Spleen (tissue), 11 donors: ENCODE measurements around the gene BCO2. TPM values are rescaled to one million over a fixed set of nuclear protein-coding genes. Genes with fewer than 3 reads are reported as not detected.

ENCODE experiments used
- DNase-seq: peaks from one replicate; pipeline ENCODE4 v3.0.0-alpha.2; 2020
- H3K27ac ChIP-seq, 8 donors: fragments of 200-600 bp; sonication (generic) in 7 of 8; 1 replicate in 4 of 8; 2 replicates in 4 of 8; pipeline versions ENCODE4 v1.5.0 to v1.8.0; 2016 to 2021; ENCODE audit warnings: inconsistent platforms in 4 of 8, mild to moderate bottlenecking in 4 of 8, moderate library complexity in 1 of 8
- H3K27me3 ChIP-seq, 7 donors: fragments of 200-600 bp; sonication (generic) in 6 of 7; replicated peaks in 1 of 7; 1 replicate in 4 of 7; 2 replicates in 3 of 7; pipeline versions ENCODE4 v1.5.0 to v1.8.0; 2016 to 2021; ENCODE audit warnings: inconsistent platforms in 3 of 7, mild to moderate bottlenecking in 1 of 7
- H3K36me3 ChIP-seq, 6 donors: fragments of 200-600 bp; sonication (generic) in 5 of 6; 1 replicate in 4 of 6; 2 replicates in 2 of 6; pipeline versions ENCODE4 v1.5.0 to v1.8.0; 2016 to 2021; ENCODE audit warnings: inconsistent platforms in 2 of 6
- H3K4me1 ChIP-seq, 6 donors: fragments of 200-600 bp; sonication (generic) in 5 of 6; 1 replicate in 3 of 6; 2 replicates in 3 of 6; pipeline versions ENCODE4 v1.5.0 to v1.8.0; 2016 to 2021; ENCODE audit warnings: inconsistent platforms in 3 of 6
- H3K4me3 ChIP-seq, 8 donors: fragments of 200-600 bp; sonication (generic) in 7 of 8; 1 replicate in 4 of 8; 2 replicates in 4 of 8; pipeline versions ENCODE4 v1.5.0 to v1.8.0; 2016 to 2021; ENCODE audit warnings: inconsistent platforms in 4 of 8, mild to moderate bottlenecking in 4 of 8, moderate library complexity in 2 of 8
- H3K9me3 ChIP-seq, 8 donors: fragments of 200-600 bp; sonication (generic) in 7 of 8; 1 replicate in 4 of 8; 2 replicates in 4 of 8; pipeline versions ENCODE4 v1.5.0 to v1.8.0; 2016 to 2021; ENCODE audit warnings: inconsistent platforms in 4 of 8
- CTCF ChIP-seq, 11 experiments: fragments of 200-600 bp in 7 of 11; fragments of 450-650 bp in 4 of 11; sonication (generic) in 4 of 11; IDR thresholded peaks in 8 of 11; conservative IDR thresholded peaks in 3 of 11; 1 replicate in 7 of 11; 2 replicates in 4 of 11; pipeline versions ENCODE4 v1.4.0 to v1.8.0; 2016 to 2021; ENCODE audit warnings: antibody characterized with exemption in 11 of 11, inconsistent platforms in 4 of 11, mild to moderate bottlenecking in 1 of 11
- POLR2A ChIP-seq, 3 donors: fragments of 450-650 bp; IDR thresholded peaks; one replicate each; pipeline ENCODE4 v1.5.1; 2017; ENCODE audit warnings: antibody characterized with exemption in 3 of 3, mild to moderate bottlenecking in 1 of 3
- POLR2AphosphoS5 ChIP-seq, 3 donors: sonication (generic); formaldehyde crosslinking; IDR thresholded peaks; one replicate each; pipeline ENCODE4 v1.5.1; 2017; ENCODE audit warnings: antibody characterized with exemption in 3 of 3
- WGBS, 5 donors: extraction: QIAGEN DNeasy Blood & Tissue Kit in 3 of 5; methylation state at CpG; one replicate each; pipeline versions ENCODE4 v1.1.5 to v1.1.7; 2013 to 2018; 5-methylcytosine and 5-hydroxymethylcytosine counted together
- intact Hi-C: fragments of 100-400 bp; cut with DNase I; formaldehyde crosslinking; loops from one replicate; pipeline ENCODE4 v1.15.0; 2023; ENCODE audit warnings: low total_unique reads
- polyA plus RNA-seq, 3 donors: library from polyadenylated mRNA; stranded (reverse); fragments of 200-250 nt; gene quantifications; one replicate each; pipeline ENCODE4 v1.2.1, GENCODE V29; 2013
- small RNA-seq, 4 donors: library from RNA; depleted of rRNA; stranded (forward); fragments of <200 nt; gene quantifications; one replicate each; pipeline ENCODE3, GENCODE V24; 2016
- total RNA-seq, 7 donors: library from RNA; depleted of rRNA in 3 of 7; stranded (reverse); fragments of >200 nt in 3 of 7; fragmentation: NEBNext Ultra II Directional in 4 of 7; extraction: Animal tissue kit (Norgen Biotek cat#: 25700) in 4 of 7; gene quantifications; one replicate each; pipeline versions ENCODE4 v1.1.0 to v1.2.1, GENCODE V29; 2016 to 2021
- donor health status: healthy with polysubstance abuse.
- donor health status: DM: no; HTN: no; CAD: no; lungs with moderate emphysema.
- donor health status: DM: no; HTN: no; CAD: no.
- donor health status: Bipolar disorder and iron deficiency.
- donor health status: healthy.
- donor health status: DM: no; HTN: no; CAD: no.
- donor health status: DM: yes; HTN: yes; CAD: no.

Gene BCO2
- total and polyA plus RNA-seq, 10 donors: 1.6 to 7.8 (median 3.8) TPM

- no peak overlapping the region for H3K4me3 ChIP-seq
- H3K9me3 ChIP-seq: no peaks in the 10 kb centered on the region
- H3K27ac ChIP-seq: no peak overlapping the region
- no peaks in the 10 kb centered on the region for H3K36me3 ChIP-seq
- no peak for TF ChIP-seq CTCF (IDR thresholded peaks at IDR 0.05 in 8 of 11, conservative IDR thresholded peaks at IDR 0.05 in 3 of 11)
- TF ChIP-seq POLR2AphosphoS5 (IDR thresholded peaks at IDR 0.05): no peak
- TF ChIP-seq POLR2A (IDR thresholded peaks at IDR 0.05): no peak
- H3K27me3 ChIP-seq: no peaks in the 10 kb centered on the region
- intact Hi-C loops: no loop called here
- 79 to 93% (median 89%) methylated on average over 3 of the region's 3 CpGs for WGBS, 5 donors
- peaks cover 0 to 6% (median 0%) of the 10 kb centered on the region in 6 donors for H3K4me1 ChIP-seq
- DNase-seq: no peak
Observed at GRCh38 chr11:112266410-112266778, 91.1 kb downstream of the BCO2 start.

GRCh38 chr11:112267188-112267591 is 91.9 kb downstream of the BCO2 start:
- no peak overlapping the region for H3K4me3 ChIP-seq
- 43 to 69% (median 60%) methylated on average over 5 of the region's 5 CpGs for WGBS, 5 donors
- no peaks in the 10 kb centered on the region for H3K36me3 ChIP-seq
- TF ChIP-seq POLR2A (IDR thresholded peaks at IDR 0.05): no peak
- TF ChIP-seq CTCF (IDR thresholded peaks at IDR 0.05 in 8 of 11, conservative IDR thresholded peaks at IDR 0.05 in 3 of 11): no peak
- no peak for TF ChIP-seq POLR2AphosphoS5 (IDR thresholded peaks at IDR 0.05)
- no peaks in the 10 kb centered on the region for H3K27me3 ChIP-seq
- H3K4me1 ChIP-seq: peaks cover 0 to 8% (median 0%) of the 10 kb centered on the region in 6 donors
- intact Hi-C loops: no loop called here
- no peak overlapping the region for H3K27ac ChIP-seq
- no peak for DNase-seq
- no peaks in the 10 kb centered on the region for H3K9me3 ChIP-seq

- Histone ChIP-seq H3K27ac (no peak overlapping the region), H3K9me3 (no peaks in the 10 kb centered on the region), H3K4me1 (peaks cover 0 to 8% (median 0%) of the 10 kb centered on the region in 6 donors), H3K4me3 (no peak overlapping the region), H3K36me3 (no peaks in the 10 kb centered on the region), H3K27me3 (no peaks in the 10 kb centered on the region)
- no peak for TF ChIP-seq POLR2AphosphoS5 (IDR thresholded peaks at IDR 0.05)
- no peak for TF ChIP-seq POLR2A (IDR thresholded peaks at IDR 0.05)
- TF ChIP-seq CTCF (IDR thresholded peaks at IDR 0.05 in 8 of 11, conservative IDR thresholded peaks at IDR 0.05 in 3 of 11): no peak
- intact Hi-C loops: no loop called here
- no peak for DNase-seq
- 72 to 88% (median 82%) methylated on average over 5 of the region's 5 CpGs for WGBS, 5 donors
Observed at GRCh38 chr11:112268406-112268805, 93.1 kb downstream of the BCO2 start.

Small RNA genes lying within 50 kb of the gene (small RNA-seq; reads per million reads assigned to genes)
- gene MRPS36P4: 0 reads per million in 4 donors

Other genes with a start within 250 kb of the BCO2 start
- gene DIXDC1, start 238.2 kb upstream of the BCO2 start, total RNA-seq: 10 to 100 TPM in 2 of 7 donors, 1 to 10 TPM in 5; 1.7 to 14.4 (median 7.5) TPM
- 1 to 10 TPM in 1 of 3 donors, under 1 TPM in 2; 0.78 to 1.2 (median 0.89) TPM for gene DIXDC1, start 238.2 kb upstream of the BCO2 start, polyA plus RNA-seq
- 10 to 100 TPM; 17.5 to 22.9 (median 19.2) TPM for gene DLAT, start 150.1 kb upstream of the BCO2 start, total RNA-seq
- gene DLAT, start 150.1 kb upstream of the BCO2 start, polyA plus RNA-seq: 10 to 100 TPM in 2 of 3 donors, 1 to 10 TPM in 1; 8.1 to 13.0 (median 10.2) TPM
- gene PIH1D2, start 101.5 kb upstream of the BCO2 start, total RNA-seq: 1 to 10 TPM in 4 of 7 donors, under 1 TPM in 3; 0.38 to 2.2 (median 1.3) TPM
- gene PIH1D2, start 101.5 kb upstream of the BCO2 start, polyA plus RNA-seq: under 1 TPM; 0.18 to 0.70 (median 0.63) TPM
- gene NKAPD1, start 101.2 kb upstream of the BCO2 start, total RNA-seq: 10 to 100 TPM; 11.3 to 21.6 (median 13.4) TPM
- 10 to 100 TPM; 10.1 to 15.7 (median 13.7) TPM for gene NKAPD1, start 101.2 kb upstream of the BCO2 start, polyA plus RNA-seq
- gene TIMM8B, start 88.8 kb upstream of the BCO2 start, total RNA-seq: 10 to 100 TPM; 16.8 to 38.4 (median 29.4) TPM
- gene TIMM8B, start 88.8 kb upstream of the BCO2 start, polyA plus RNA-seq: 10 to 100 TPM; 66.3 to 98.9 (median 97.0) TPM
- 10 to 100 TPM; 77.3 to 99.9 (median 90.7) TPM for gene SDHD, start 88.6 kb upstream of the BCO2 start, total RNA-seq
- 100 to 1,000 TPM in 2 of 3 donors, 10 to 100 TPM in 1; 73.7 to 121 (median 114) TPM for gene SDHD, start 88.6 kb upstream of the BCO2 start, polyA plus RNA-seq
- gene IL18, start 11.4 kb upstream of the BCO2 start, total RNA-seq: 10 to 100 TPM; 38.5 to 83.5 (median 63.8) TPM
- 10 to 100 TPM; 44.9 to 77.5 (median 47.8) TPM for gene IL18, start 11.4 kb upstream of the BCO2 start, polyA plus RNA-seq
- 1 to 10 TPM in 2 of 7 donors, not detected in 5; 1.2 to 2.9 TPM for gene TEX12, start 8.1 kb upstream of the BCO2 start, total RNA-seq
- under 1 TPM; 0.16 to 0.57 (median 0.18) TPM for gene TEX12, start 8.1 kb upstream of the BCO2 start, polyA plus RNA-seq
- 10 to 100 TPM; 19.5 to 31.8 (median 23.7) TPM for gene PTS, start 50.9 kb downstream of the BCO2 start, total RNA-seq
- 10 to 100 TPM; 19.5 to 23.0 (median 22.4) TPM for gene PTS, start 50.9 kb downstream of the BCO2 start, polyA plus RNA-seq
- gene PLET1, start 85.3 kb downstream of the BCO2 start, total RNA-seq: not detected
- gene PLET1, start 85.3 kb downstream of the BCO2 start, polyA plus RNA-seq: not detected